Measurements from ENCODE around the gene LHX8. TPM values are rescaled to one million over a fixed set of nuclear protein-coding genes. Genes with fewer than 3 reads are reported as not detected.
"Not testable (repeated sequence)": the region's sequence is repeated elsewhere in the genome, so short reads cannot be mapped to it uniquely, and the experiment has no call there.

Gene LHX8
- polyA plus RNA-seq, 1 experiment = not detected

GRCh38 chr1:75170011-75170410 lies 35.8 kb downstream of the LHX8 start:
- ChIA-PET POLR2A (no interaction called here), CTCF (no interaction called here)
- Histone ChIP-seq H3K27me3 (ENCODE audit: control insufficient read depth, insufficient read depth, low read length) (no peaks in the 10 kb centered on the region), H3K4me3 (ENCODE audit: low read depth, low read length) (no peak overlapping the region), H3K27ac (ENCODE audit: low read depth, low read length) (no peak overlapping the region), H3K9me3 (ENCODE audit: control insufficient read depth, insufficient read depth, low read length) (no peaks in the 10 kb centered on the region)
- TF ChIP-seq CTCF (IDR thresholded peaks at IDR 0.05; ENCODE audit: low read depth, low read length) = no peak
- no peak for DNase-seq (ENCODE audit: low read depth, low spot score)

GRCh38 chr1:75170981-75171380 lies 36.8 kb downstream of the LHX8 start:
- ChIA-PET CTCF (no interaction called here), POLR2A (no interaction called here)

GRCh38 chr1:75171876-75172275 lies 37.7 kb downstream of the LHX8 start:
- POLR2A ChIA-PET = no interaction called here
- Histone ChIP-seq H3K4me3 (ENCODE audit: low read depth, low read length) (no peak overlapping the region), H3K9me3 (ENCODE audit: control insufficient read depth, insufficient read depth, low read length) (no peaks in the 10 kb centered on the region), H3K27me3 (ENCODE audit: control insufficient read depth, insufficient read depth, low read length) (no peaks in the 10 kb centered on the region), H3K27ac (ENCODE audit: low read depth, low read length) (no peak overlapping the region)
- no peak for TF ChIP-seq CTCF (IDR thresholded peaks at IDR 0.05; ENCODE audit: low read depth, low read length)
- CTCF ChIA-PET = no interaction called here
- DNase-seq (ENCODE audit: low read depth, low spot score) = no peak

More at GRCh38 chr1:75170981-75171380, 36.8 kb downstream of the LHX8 start:
- TF ChIP-seq CTCF (IDR thresholded peaks at IDR 0.05; ENCODE audit: low read depth, low read length) = no peak
- no peak overlapping the region for H3K27ac ChIP-seq (ENCODE audit: low read depth, low read length)
- H3K27me3 ChIP-seq (ENCODE audit: control insufficient read depth, insufficient read depth, low read length) = no peaks in the 10 kb centered on the region
- no peaks in the 10 kb centered on the region for H3K9me3 ChIP-seq (ENCODE audit: control insufficient read depth, insufficient read depth, low read length)
- no peak overlapping the region for H3K4me3 ChIP-seq (ENCODE audit: low read depth, low read length)
- DNase-seq (ENCODE audit: low read depth, low spot score) = no peak

GRCh38 chr1:75172556-75172955 lies 38.4 kb downstream of the LHX8 start:
- POLR2A ChIA-PET = no interaction called here
- TF ChIP-seq CTCF (IDR thresholded peaks at IDR 0.05; ENCODE audit: low read depth, low read length) = no peak
- DNase-seq (ENCODE audit: low read depth, low spot score) = no peak
- CTCF ChIA-PET = no interaction called here
- no peak overlapping the region for H3K4me3 ChIP-seq (ENCODE audit: low read depth, low read length)
- no peaks in the 10 kb centered on the region for H3K27me3 ChIP-seq (ENCODE audit: control insufficient read depth, insufficient read depth, low read length)
- H3K9me3 ChIP-seq (ENCODE audit: control insufficient read depth, insufficient read depth, low read length) = no peaks in the 10 kb centered on the region
- no peak overlapping the region for H3K27ac ChIP-seq (ENCODE audit: low read depth, low read length)

- Histone ChIP-seq H3K27ac (ENCODE audit: low read depth, low read length) (no peak overlapping the region), H3K4me3 (ENCODE audit: low read depth, low read length) (no peak overlapping the region), H3K27me3 (ENCODE audit: control insufficient read depth, insufficient read depth, low read length) (no peaks in the 10 kb centered on the region), H3K9me3 (ENCODE audit: control insufficient read depth, insufficient read depth, low read length) (no peaks in the 10 kb centered on the region)
- ChIA-PET CTCF (no interaction called here), POLR2A (no interaction called here)
- no peak for TF ChIP-seq CTCF (IDR thresholded peaks at IDR 0.05; ENCODE audit: low read depth, low read length)
- DNase-seq (ENCODE audit: low read depth, low spot score) = no peak
Observed at GRCh38 chr1:75174031-75174760, 40.0 kb downstream of the LHX8 start.

- H3K9me3 ChIP-seq (ENCODE audit: control insufficient read depth, insufficient read depth, low read length); H3K4me3 ChIP-seq (ENCODE audit: low read depth, low read length); POLR2A ChIA-PET; H3K27me3 ChIP-seq (ENCODE audit: control insufficient read depth, insufficient read depth, low read length); DNase-seq (ENCODE audit: low read depth, low spot score); H3K27ac ChIP-seq (ENCODE audit: low read depth, low read length); CTCF ChIA-PET: not testable (repeated sequence)
Observed at GRCh38 chr1:75181214-75181955, 47.2 kb downstream of the LHX8 start.

All from AG04450 (cell line).